HCT116 (cell line): Measurements from ENCODE around the gene PKIB. TPM values are rescaled to one million over a fixed set of nuclear protein-coding genes. Genes with fewer than 3 reads are reported as not detected.

ENCODE experiments used
- ATAC-seq: fragments of 200-7000 bp; cut with Tn5 transposase; 2 replicates; pipeline ENCODE4 v1.9.1; 2020; ENCODE audit warnings: mild to moderate bottlenecking, moderate library complexity
- BruUV-seq: library from RNA; stranded (reverse); fragments of 400-500 nt; replicated peaks from 2 replicates; lab custom pipeline; 2021; lab: Mats Ljungman, UMichigan
- CTCF ChIA-PET: fragments of 300-600 bp; sonication (Branson Sonifier 250); formaldehyde crosslinking; loops from one replicate; lab custom pipeline; 2021; ENCODE audit warnings: antibody characterized with exemption; lab: Charles Lee
- POLR2A ChIA-PET: fragments of 300-600, 350-600 bp; sonication (Branson Sonifier 250); formaldehyde crosslinking; loops from one replicate; lab custom pipeline; 2021; ENCODE audit warnings: antibody characterized with exemption; lab: Charles Lee
- RAD21 ChIA-PET, 2 experiments: fragments of 300-600 bp; sonication (Branson Sonifier 250); formaldehyde crosslinking; loops; one replicate each; lab custom pipeline; 2023; ENCODE audit warnings: low total read pairs in 2 of 2; ENCODE audit not compliant: uncharacterized antibody in 2 of 2, unreplicated experiment in 2 of 2, low non-redundant PET in 1 of 2; lab: Charles Lee
- DNase-seq: peaks from one replicate; pipeline ENCODE4 v3.0.0-alpha.2; 2010; ENCODE audit warnings: low read depth, low spot score
- H2AFZ ChIP-seq: fragments of 200-600 bp; shearing (Covaris generic), sonication (generic); 2 replicates; pipeline ENCODE4 v1.6.1; 2017; ENCODE audit warnings: low read depth, mixed run types, mixed read lengths, antibody characterized with exemption, low read length; ENCODE audit not compliant: poor library complexity, severe bottlenecking
- H3K27ac ChIP-seq: 2 replicates; pipeline ENCODE4 v1.5.1; 2012; ENCODE audit warnings: low read depth, low read length
- H3K27me3 ChIP-seq: fragments of 200-600 bp; sonication (generic); 2 replicates; pipeline ENCODE4 v1.6.1; 2016; ENCODE audit warnings: mixed run types, low read length, mixed read lengths; ENCODE audit not compliant: insufficient read depth
- H3K36me3 ChIP-seq, 2 experiments: fragments of 200-500 bp in 1 of 2; fragments of 200-600 bp in 1 of 2; sonication (Bioruptor generic) in 1 of 2; sonication (generic) in 1 of 2; 2 replicates each; pipeline versions ENCODE4 v1.5.1 to v1.6.1; 2014 to 2016; ENCODE audit warnings: low read length in 2 of 2, inconsistent platforms in 1 of 2, mixed read lengths in 1 of 2, mixed run types in 1 of 2; ENCODE audit not compliant: insufficient read depth in 2 of 2, control insufficient read depth in 1 of 2
- H3K4me1 ChIP-seq, 2 experiments: fragments of 200-600 bp in 1 of 2; sonication (generic) in 1 of 2; 2 replicates each; pipeline versions ENCODE4 v1.5.1 to v1.6.1; 2012 to 2017; ENCODE audit warnings: low read length in 2 of 2, inconsistent platforms in 1 of 2, mild to moderate bottlenecking in 1 of 2, mixed read lengths in 1 of 2, mixed run types in 1 of 2, moderate library complexity in 1 of 2; ENCODE audit not compliant: insufficient read depth in 2 of 2, control insufficient read depth in 1 of 2
- H3K4me2 ChIP-seq: fragments of 200-600 bp; sonication (generic); 2 replicates; pipeline ENCODE4 v1.6.1; 2017; ENCODE audit warnings: mixed run types, low read length, mixed read lengths
- H3K4me3 ChIP-seq, 2 experiments: fragments of 200-600 bp in 1 of 2; sonication (generic) in 1 of 2; replicated peaks in 1 of 2; 2 replicates each; pipeline ENCODE4 v1.5.1; 2011 to 2016; ENCODE audit warnings: low read length in 2 of 2, control low read depth in 1 of 2, low read depth in 1 of 2, mild to moderate bottlenecking in 1 of 2, mixed read lengths in 1 of 2, mixed run types in 1 of 2
- H3K79me2 ChIP-seq: fragments of 200-600 bp; sonication (generic); 2 replicates; pipeline ENCODE4 v1.6.1; 2017; ENCODE audit warnings: mild to moderate bottlenecking, mixed run types, low read length, moderate library complexity, mixed read lengths; ENCODE audit not compliant: insufficient read depth
- H3K9ac ChIP-seq: fragments of 200-600 bp; sonication (generic); 2 replicates; pipeline ENCODE4 v1.6.1; 2016; ENCODE audit warnings: low read length, mixed read lengths
- H3K9me2 ChIP-seq: fragments of 200-600 bp; sonication (generic), shearing (Covaris generic); 2 replicates; pipeline ENCODE4 v1.6.1; 2017; ENCODE audit warnings: mixed run types, mild to moderate bottlenecking, moderate library complexity; ENCODE audit not compliant: insufficient read depth
- H3K9me3 ChIP-seq, 2 experiments: fragments of 200-500 bp in 1 of 2; fragments of 200-600 bp in 1 of 2; sonication (Bioruptor generic) in 1 of 2; sonication (generic) in 1 of 2; 2 replicates each; pipeline ENCODE4 v1.6.1; 2014 to 2017; ENCODE audit warnings: low read length in 2 of 2, mixed read lengths in 2 of 2, inconsistent platforms in 1 of 2, low read depth in 1 of 2, mild to moderate bottlenecking in 1 of 2, mixed run types in 1 of 2, moderate library complexity in 1 of 2; ENCODE audit not compliant: control insufficient read depth in 1 of 2, insufficient read depth in 1 of 2
- H4K20me1 ChIP-seq: fragments of 200-600 bp; sonication (generic), shearing (Covaris generic); 2 replicates; pipeline ENCODE4 v1.6.1; 2017; ENCODE audit warnings: mixed run types, mild to moderate bottlenecking, moderate library complexity; ENCODE audit not compliant: insufficient read depth
- ATF3 ChIP-seq: IDR thresholded peaks from 2 replicates; pipeline ENCODE4 v1.6.1; 2012
- EGR1 ChIP-seq: IDR thresholded peaks from 2 replicates; pipeline ENCODE4 v1.6.1; 2012; ENCODE audit warnings: low read depth
- ELF1 ChIP-seq: IDR thresholded peaks from 2 replicates; pipeline ENCODE4 v1.6.1; 2012; ENCODE audit warnings: low read depth, borderline replicate concordance
- FOSL1 ChIP-seq: IDR thresholded peaks from 2 replicates; pipeline ENCODE4 v1.6.1; 2012; ENCODE audit warnings: low read depth
- MAX ChIP-seq: IDR thresholded peaks from 2 replicates; pipeline ENCODE4 v1.6.1; 2012
- POLR2A ChIP-seq: IDR thresholded peaks from 2 replicates; pipeline ENCODE4 v1.7.0; 2011; ENCODE audit warnings: borderline replicate concordance; ENCODE audit not compliant: insufficient read depth, insufficient read length; ENCODE audit errors: extremely low read depth
- POLR2AphosphoS5 ChIP-seq: IDR thresholded peaks from 2 replicates; pipeline ENCODE4 v1.6.1; 2011; ENCODE audit warnings: mild to moderate bottlenecking, low read depth, low read length, moderate library complexity
- RAD21 ChIP-seq: IDR thresholded peaks from 2 replicates; pipeline ENCODE4 v1.6.1; 2012; ENCODE audit warnings: low read depth, mild to moderate bottlenecking
- REST ChIP-seq: IDR thresholded peaks from 2 replicates; pipeline ENCODE4 v1.6.1; 2012; ENCODE audit warnings: low read depth
- SP1 ChIP-seq: IDR thresholded peaks from 2 replicates; pipeline ENCODE4 v1.6.1; 2012; ENCODE audit warnings: low read depth
- SRF ChIP-seq: IDR thresholded peaks from 2 replicates; pipeline ENCODE4 v1.6.1; 2012; ENCODE audit warnings: low read depth
- YY1 ChIP-seq: IDR thresholded peaks from 2 replicates; pipeline ENCODE4 v1.6.1; 2011; ENCODE audit warnings: low read length, low read depth, moderate library complexity, mild to moderate bottlenecking; ENCODE audit not compliant: insufficient replicate concordance; ENCODE audit errors: extremely low read depth
- ZBTB33 ChIP-seq: IDR thresholded peaks from 2 replicates; pipeline ENCODE4 v1.6.1; 2011; ENCODE audit warnings: mild to moderate bottlenecking, low read length, moderate library complexity; ENCODE audit not compliant: insufficient replicate concordance; ENCODE audit errors: extremely low read depth
- ZNF274 ChIP-seq: fragments of 200-500 bp; sonication (Bioruptor generic); IDR thresholded peaks from 2 replicates; pipeline ENCODE4 v1.6.1; 2014; ENCODE audit warnings: mild to moderate bottlenecking, low read depth, low read length, inconsistent platforms
- intact Hi-C: fragments of 100-400 bp; cut with micrococcal nuclease; formaldehyde crosslinking; loops from 2 replicates; pipeline ENCODE4 v1.10.0; 2022
- total RNA-seq: library from RNA; stranded (reverse); gene quantifications from one replicate; pipeline ENCODE4 v1.2.1, GENCODE V29; 2021; ENCODE audit not compliant: unreplicated experiment

The PKIB gene
- total RNA-seq, 1 experiment from 2014 or later: 24.0 TPM

GRCh38 chr6:122749451-122750050 lies 139.3 kb downstream of the PKIB start:
- no peak overlapping the region for H3K4me2 ChIP-seq
- CTCF ChIA-PET: interaction anchor here (1.0 kb wide), 1 partner anchor 21 kb away, joined by 3 read pairs; no protein-coding TSS in a partner anchor
- no peaks in the 10 kb centered on the region for H3K9me2 ChIP-seq
- no peak overlapping the region for H3K9ac ChIP-seq
- no peaks in the 10 kb centered on the region for H3K27me3 ChIP-seq
- DNase-seq: no peak
- ATAC-seq: no peak
- H3K79me2 ChIP-seq: no peaks in the 10 kb centered on the region
- H3K9me3 ChIP-seq: no peaks in the 10 kb centered on the region
- BruUV-seq: no TSS peak
- no peaks in the 10 kb centered on the region for H4K20me1 ChIP-seq
- H3K36me3 ChIP-seq: no peaks in the 10 kb centered on the region
- intact Hi-C loops: no loop called here
- H2AFZ ChIP-seq: no peak overlapping the region
- POLR2A ChIA-PET: no interaction called here
- H3K27ac ChIP-seq: no peak overlapping the region
- no peaks in the 10 kb centered on the region for H3K4me1 ChIP-seq
- H3K4me3 ChIP-seq: no peak overlapping the region
- RAD21 ChIA-PET: no interaction called here
- TF ChIP-seq ATF3 (no peak), ZBTB33 (no peak), EGR1 (no peak), ELF1 (no peak)

- Histone ChIP-seq H3K4me3 (no peak overlapping the region), H3K9me2 (no peaks in the 10 kb centered on the region), H3K79me2 (no peaks in the 10 kb centered on the region), H3K4me1 (no peaks in the 10 kb centered on the region), H3K9me3 (no peaks in the 10 kb centered on the region), H4K20me1 (no peaks in the 10 kb centered on the region), H3K4me2 (no peak overlapping the region), H2AFZ (no peak overlapping the region), H3K27me3 (no peaks in the 10 kb centered on the region), H3K27ac (no peak overlapping the region), H3K9ac (no peak overlapping the region), H3K36me3 (no peaks in the 10 kb centered on the region)
- ATAC-seq (no peak), DNase-seq (no peak)
- no TSS peak for BruUV-seq
- RAD21 ChIA-PET: interaction anchor here in 1 of 2 experiments (0.9 kb wide), 1 partner anchor 195 kb away, joined by 3 read pairs; no protein-coding TSS in a partner anchor
- intact Hi-C loops: no loop called here
- POLR2A ChIA-PET: no interaction called here
- CTCF ChIA-PET: no interaction called here
- TF ChIP-seq SP1: no peak
- TF ChIP-seq SRF: no peak
- no peak for TF ChIP-seq FOSL1
- no peak for TF ChIP-seq POLR2A
- no peak for TF ChIP-seq RAD21
- no peak for TF ChIP-seq POLR2AphosphoS5
- TF ChIP-seq REST: no peak
- no peak for TF ChIP-seq ZNF274
- no peak for TF ChIP-seq MAX
- TF ChIP-seq YY1: no peak
- no peak for TF ChIP-seq ELF1
Observed at GRCh38 chr6:122751326-122751725, 141.1 kb downstream of the PKIB start.
